HG03520 (cell line): Measurements from ENCODE around the gene WFDC12.

ENCODE experiments used
- ATAC-seq: cut with Tn5 transposase; IDR thresholded peaks from one replicate; pipeline ENCODE4 v1.9.1; 2021; ENCODE audit warnings: mild to moderate bottlenecking, moderate library complexity; ENCODE audit not compliant: unreplicated experiment

The WFDC12 gene

GRCh38 chr20:45115829-45116228 lies 8.4 kb downstream of the WFDC12 start:
- no peak for ATAC-seq

- ATAC-seq, result no peak
These were observed 8.9 kb downstream of the WFDC12 start for GRCh38 chr20:45115386-45115774.

- ATAC-seq, result no peak
These were observed 9.5 kb downstream of the WFDC12 start, which contains the start of gene WFDC5 for GRCh38 chr20:45114465-45115385. TSS of gene WFDC5 (minus strand) at chr20:45115174. CDS start at chr20:45115083, 91 bp downstream.

- no peak for ATAC-seq
These were observed 10.4 kb downstream of the WFDC12 start for GRCh38 chr20:45113865-45114264.

GRCh38 chr20:45112754-45113153 lies 11.5 kb downstream of the WFDC12 start:
- no peak for ATAC-seq

GRCh38 chr20:45111799-45112471 lies 12.3 kb downstream of the WFDC12 start:
- no peak for ATAC-seq

GRCh38 chr20:45111285-45111684 lies 13.0 kb downstream of the WFDC12 start:
- ATAC-seq, result no peak

- ATAC-seq, result no peak
These were observed 14.0 kb downstream of the WFDC12 start for GRCh38 chr20:45110301-45110700.

GRCh38 chr20:45109634-45110033 lies 14.6 kb downstream of the WFDC12 start:
- no peak for ATAC-seq

GRCh38 chr20:45105317-45105716 lies 18.9 kb downstream of the WFDC12 start:
- no peak for ATAC-seq

GRCh38 chr20:45104786-45105185 lies 19.5 kb downstream of the WFDC12 start:
- no peak for ATAC-seq

- ATAC-seq, result no peak
These were observed 21.2 kb downstream of the WFDC12 start for GRCh38 chr20:45103072-45103471.

- no peak for ATAC-seq
These were observed 22.9 kb downstream of the WFDC12 start for GRCh38 chr20:45101333-45101850.

- no peak for ATAC-seq
These were observed 23.6 kb downstream of the WFDC12 start, which contains the start of gene KCNS1 for GRCh38 chr20:45100563-45101245. TSS of gene KCNS1 (minus strand) at chr20:45101127. CDS start at chr20:45099236, 1,891 bp downstream.

GRCh38 chr20:45098103-45098773 lies 26.0 kb downstream of the WFDC12 start:
- no peak for ATAC-seq

- ATAC-seq, result no peak
These were observed 26.7 kb downstream of the WFDC12 start for GRCh38 chr20:45097485-45098102.

- no peak for ATAC-seq
These were observed 27.5 kb downstream of the WFDC12 start for GRCh38 chr20:45096781-45097180.

GRCh38 chr20:45095805-45096238 lies 28.4 kb downstream of the WFDC12 start:
- no peak for ATAC-seq

- ATAC-seq, result no peak
These were observed 29.2 kb downstream of the WFDC12 start for GRCh38 chr20:45094864-45095574.
